PC-9 (cell line): ENCODE data around the gene ROR2. TPM values are rescaled to one million over a fixed set of nuclear protein-coding genes. Genes with fewer than 3 reads are reported as not detected.
"Not testable (repeated sequence)": the region's sequence is repeated elsewhere in the genome, so short reads cannot be mapped to it uniquely, and the experiment has no call there.

Experiments
- BruUV-seq: library from RNA; stranded (reverse); fragments of 400-500 nt; replicated peaks from 2 replicates; lab custom pipeline; 2021; lab: Mats Ljungman, UMichigan
- CTCF ChIA-PET: fragments of 300-600 bp; sonication (Branson Sonifier 250); formaldehyde crosslinking; loops from one replicate; lab custom pipeline; 2022; ENCODE audit warnings: antibody characterized with exemption; lab: Charles Lee
- POLR2A ChIA-PET: fragments of 300-600 bp; sonication (Branson Sonifier 250); formaldehyde crosslinking; loops from one replicate; lab custom pipeline; 2022; ENCODE audit warnings: antibody characterized with exemption; ENCODE audit not compliant: unreplicated experiment; lab: Charles Lee
- DNase-seq, 2 experiments: peaks; one replicate each; pipeline versions ENCODE4 v3.0.0 to v3.0.0-alpha.2; 2015 to 2022; ENCODE audit warnings: mixed read lengths in 1 of 2
- H2AFZ ChIP-seq: fragments of 200-600 bp; sonication (generic); 2 replicates; pipeline ENCODE4 v1.8.1; 2017; ENCODE audit warnings: antibody characterized with exemption
- H3F3A ChIP-seq: fragments of 200-600 bp; sonication (generic); 2 replicates; pipeline ENCODE4 v1.8.1; 2017; ENCODE audit warnings: antibody characterized with exemption, mild to moderate bottlenecking, low read depth; ENCODE audit not compliant: insufficient read depth
- H3K27ac ChIP-seq: fragments of 200-600 bp; sonication (generic); 2 replicates; pipeline ENCODE4 v1.6.1; 2016; ENCODE audit warnings: mixed run types
- H3K27me3 ChIP-seq: fragments of 200-600 bp; sonication (generic); 2 replicates; pipeline ENCODE4 v1.6.1; 2016; ENCODE audit warnings: low read depth, mixed run types; ENCODE audit not compliant: insufficient read depth
- H3K36me3 ChIP-seq: fragments of 200-600 bp; sonication (generic); 2 replicates; pipeline ENCODE4 v1.6.1; 2016; ENCODE audit warnings: low read depth, mixed run types
- H3K4me1 ChIP-seq: fragments of 200-600 bp; sonication (generic); replicated peaks from 2 replicates; pipeline ENCODE4 v1.6.1; 2016; ENCODE audit warnings: mixed run types; ENCODE audit not compliant: insufficient read depth
- H3K4me2 ChIP-seq: fragments of 200-600 bp; sonication (generic); 2 replicates; pipeline ENCODE4 v1.6.1; 2017; ENCODE audit warnings: mixed run types
- H3K4me3 ChIP-seq: fragments of 200-600 bp; sonication (generic); 2 replicates; pipeline ENCODE4 v1.6.1; 2016; ENCODE audit warnings: mixed run types
- H3K79me2 ChIP-seq: fragments of 200-600 bp; sonication (generic); 2 replicates; pipeline ENCODE4 v1.6.1; 2017; ENCODE audit warnings: low read depth, mixed run types
- H3K9me2 ChIP-seq: fragments of 200-600 bp; sonication (generic); 2 replicates; pipeline ENCODE4 v1.8.1; 2017; ENCODE audit warnings: mild to moderate bottlenecking; ENCODE audit not compliant: insufficient read depth
- H3K9me3 ChIP-seq: fragments of 200-600 bp; sonication (generic); 2 replicates; pipeline ENCODE4 v1.8.1; 2016; ENCODE audit warnings: low read depth; ENCODE audit not compliant: insufficient read depth
- H4K20me1 ChIP-seq: fragments of 200-600 bp; sonication (generic); 2 replicates; pipeline ENCODE4 v1.8.1; 2017; ENCODE audit not compliant: insufficient read depth
- EZH2 ChIP-seq: fragments of 200-600 bp; sonication (generic); IDR thresholded peaks from 2 replicates; pipeline ENCODE4 v1.8.0; 2017; ENCODE audit warnings: antibody characterized with exemption, low read depth
- intact Hi-C: fragments of 100-400 bp; cut with micrococcal nuclease; formaldehyde crosslinking; loops from one replicate; pipeline ENCODE4 v1.10.0; 2022; ENCODE audit not compliant: unreplicated experiment
- total RNA-seq: library from RNA; stranded (reverse); gene quantifications from 2 replicates; pipeline ENCODE4 v1.2.3, GENCODE V29; 2021
- TF ChIP-seq, protein P1 (sequence below): fragments of 200-600 bp; sonication (generic); conservative IDR thresholded peaks from 2 replicates; pipeline ENCODE4 v1.6.1; 2017; ENCODE audit warnings: mixed run types, antibody characterized with exemption, mild to moderate bottlenecking, moderate library complexity

The ROR2 gene
- total RNA-seq, 1 experiment from 2014 or later = not detected

DNA sequence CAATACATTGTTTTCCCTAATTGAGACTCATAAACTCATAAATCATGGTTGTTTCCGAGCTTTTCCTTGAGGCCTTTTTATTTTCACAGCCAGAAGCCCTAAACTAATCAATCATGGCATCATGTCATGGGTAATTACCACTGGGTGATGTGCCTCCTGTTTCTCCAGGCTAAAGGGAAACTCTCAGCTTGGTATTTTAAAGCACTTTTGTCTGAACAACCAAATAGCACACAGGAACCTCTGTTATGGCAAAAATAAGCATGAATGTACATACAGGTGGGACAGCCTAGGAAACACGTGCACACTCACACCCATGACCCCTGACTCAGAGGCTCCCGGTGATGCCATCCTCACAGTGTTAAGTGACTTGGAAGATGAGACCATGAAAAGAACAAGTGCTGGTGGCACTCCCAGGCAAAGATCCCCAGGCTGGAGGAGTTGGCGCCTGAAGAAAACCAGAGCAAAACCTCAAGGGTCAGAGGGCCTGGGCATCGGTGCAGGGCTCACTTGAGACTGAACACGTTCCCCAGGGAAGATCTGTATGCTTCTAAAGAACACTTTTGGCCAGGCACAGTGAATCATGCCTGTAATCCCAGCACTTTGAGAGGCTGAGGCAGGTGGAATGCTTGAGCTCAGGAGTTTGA lies 154.3 kb downstream of the ROR2 start:
- Histone ChIP-seq H3K9me2 (no peaks in the 10 kb centered on the region), H3F3A (peaks cover 19% of the 10 kb centered on the region), H3K4me3 (no peak overlapping the region), H3K27ac (peak overlapping the region; percentile 80), H3K79me2 (no peaks in the 10 kb centered on the region), H4K20me1 (no peaks in the 10 kb centered on the region), H3K27me3 (peaks cover 17% of the 10 kb centered on the region; the same call in 1 of the 2 replicates), H2AFZ (no peak overlapping the region), H3K9me3 (no peaks in the 10 kb centered on the region), H3K4me2 (no peak overlapping the region), H3K36me3 (no peaks in the 10 kb centered on the region), H3K4me1 (peaks cover 22% of the 10 kb centered on the region; the same call in 1 of the 2 replicates)
- CTCF ChIA-PET = interaction anchor here (0.7 kb wide), 1 partner anchor 24 kb away, joined by 5 read pairs; no protein-coding TSS in a partner anchor
- no TSS peak for BruUV-seq
- POLR2A ChIA-PET = no interaction called here
- intact Hi-C loops = no loop called here
- no peak for TF ChIP-seq EZH2
- TF ChIP-seq, protein P1, sequence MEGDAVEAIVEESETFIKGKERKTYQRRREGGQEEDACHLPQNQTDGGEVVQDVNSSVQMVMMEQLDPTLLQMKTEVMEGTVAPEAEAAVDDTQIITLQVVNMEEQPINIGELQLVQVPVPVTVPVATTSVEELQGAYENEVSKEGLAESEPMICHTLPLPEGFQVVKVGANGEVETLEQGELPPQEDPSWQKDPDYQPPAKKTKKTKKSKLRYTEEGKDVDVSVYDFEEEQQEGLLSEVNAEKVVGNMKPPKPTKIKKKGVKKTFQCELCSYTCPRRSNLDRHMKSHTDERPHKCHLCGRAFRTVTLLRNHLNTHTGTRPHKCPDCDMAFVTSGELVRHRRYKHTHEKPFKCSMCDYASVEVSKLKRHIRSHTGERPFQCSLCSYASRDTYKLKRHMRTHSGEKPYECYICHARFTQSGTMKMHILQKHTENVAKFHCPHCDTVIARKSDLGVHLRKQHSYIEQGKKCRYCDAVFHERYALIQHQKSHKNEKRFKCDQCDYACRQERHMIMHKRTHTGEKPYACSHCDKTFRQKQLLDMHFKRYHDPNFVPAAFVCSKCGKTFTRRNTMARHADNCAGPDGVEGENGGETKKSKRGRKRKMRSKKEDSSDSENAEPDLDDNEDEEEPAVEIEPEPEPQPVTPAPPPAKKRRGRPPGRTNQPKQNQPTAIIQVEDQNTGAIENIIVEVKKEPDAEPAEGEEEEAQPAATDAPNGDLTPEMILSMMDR = no peak
- peak in 1 of 2 experiments; percentile 55 for DNase-seq

DNA sequence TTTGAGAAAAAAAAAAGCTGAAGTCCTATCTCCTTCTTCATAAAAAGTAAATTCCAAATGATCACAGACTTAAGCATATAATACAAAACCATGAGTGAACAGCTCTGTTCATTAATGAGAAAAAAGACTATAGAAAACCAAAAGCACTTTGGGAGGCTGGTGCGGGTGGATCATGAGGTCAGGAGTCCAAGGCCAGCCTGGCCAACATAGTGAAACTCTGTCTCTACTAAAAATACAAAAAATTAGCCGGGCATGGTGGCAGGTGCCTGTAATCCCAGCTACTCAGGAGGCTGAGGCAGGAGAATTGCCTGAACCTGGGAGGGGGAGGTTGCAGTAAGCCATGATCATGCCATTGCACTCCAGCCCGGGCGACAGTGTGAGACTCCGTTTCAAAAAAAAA lies 156.7 kb downstream of the ROR2 start:
- H3K4me3 ChIP-seq, H3K4me2 ChIP-seq, H3K9me2 ChIP-seq, H3K27ac ChIP-seq, H2AFZ ChIP-seq, H3K79me2 ChIP-seq, H3K9me3 ChIP-seq, H3K36me3 ChIP-seq, BruUV-seq, intact Hi-C loops, CTCF ChIA-PET, POLR2A ChIA-PET, DNase-seq, H4K20me1 ChIP-seq: not testable (repeated sequence)
- Histone ChIP-seq H3K27me3 (peaks cover 12% of the 10 kb centered on the region; the same call in 1 of the 2 replicates), H3K4me1 (0 out of 2 replicates have a peak, but pooled peaks cover 12% of the 10 kb centered on the region), H3F3A (peaks cover 14% of the 10 kb centered on the region)

DNA sequence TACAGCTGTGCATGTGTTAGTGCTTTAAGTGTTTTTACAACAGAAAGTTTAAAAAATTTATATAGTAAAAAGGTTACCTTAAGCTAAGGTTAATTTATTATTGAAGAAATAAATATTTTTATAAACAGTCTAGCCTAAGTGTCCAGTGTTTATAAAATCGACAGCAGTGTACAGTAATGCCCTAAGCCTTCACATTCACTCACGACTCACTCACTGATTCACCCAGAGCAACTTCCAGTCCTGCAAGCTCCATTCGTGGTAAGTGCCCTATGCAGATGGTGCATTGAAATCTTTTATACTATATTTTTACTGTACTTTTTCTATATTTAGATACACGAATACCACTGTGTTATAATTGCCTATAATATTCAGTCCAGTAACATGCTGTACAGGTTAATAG lies 159.1 kb downstream of the ROR2 start:
- Histone ChIP-seq H4K20me1 (no peaks in the 10 kb centered on the region), H3K4me2 (no peak overlapping the region), H3K4me3 (no peak overlapping the region), H3K9me3 (no peaks in the 10 kb centered on the region), H3K27ac (no peak overlapping the region), H3F3A (peaks cover 9% of the 10 kb centered on the region), H3K27me3 (peaks cover 17% of the 10 kb centered on the region; the same call in 1 of the 2 replicates), H3K9me2 (no peaks in the 10 kb centered on the region), H3K36me3 (no peaks in the 10 kb centered on the region), H2AFZ (no peak overlapping the region), H3K4me1 (0 out of 2 replicates have a peak, but pooled peaks cover 7% of the 10 kb centered on the region), H3K79me2 (no peaks in the 10 kb centered on the region)
- no TSS peak for BruUV-seq
- ChIA-PET POLR2A (no interaction called here), CTCF (no interaction called here)
- intact Hi-C loops = no loop called here
- no peak for DNase-seq
- TF ChIP-seq, protein P1 = no peak
- no peak for TF ChIP-seq EZH2
